Left hindlimb (tissue), 1 donor: Measurements from ENCODE around the gene CENPF.
"Not testable (repeated sequence)": the region's sequence is repeated elsewhere in the genome, so short reads cannot be mapped to it uniquely, and the experiment has no call there.

Experiments used
- DNase-seq: peaks from one replicate; pipeline ENCODE4 v3.0.0-alpha.2; 2018

The CENPF gene

DNA sequence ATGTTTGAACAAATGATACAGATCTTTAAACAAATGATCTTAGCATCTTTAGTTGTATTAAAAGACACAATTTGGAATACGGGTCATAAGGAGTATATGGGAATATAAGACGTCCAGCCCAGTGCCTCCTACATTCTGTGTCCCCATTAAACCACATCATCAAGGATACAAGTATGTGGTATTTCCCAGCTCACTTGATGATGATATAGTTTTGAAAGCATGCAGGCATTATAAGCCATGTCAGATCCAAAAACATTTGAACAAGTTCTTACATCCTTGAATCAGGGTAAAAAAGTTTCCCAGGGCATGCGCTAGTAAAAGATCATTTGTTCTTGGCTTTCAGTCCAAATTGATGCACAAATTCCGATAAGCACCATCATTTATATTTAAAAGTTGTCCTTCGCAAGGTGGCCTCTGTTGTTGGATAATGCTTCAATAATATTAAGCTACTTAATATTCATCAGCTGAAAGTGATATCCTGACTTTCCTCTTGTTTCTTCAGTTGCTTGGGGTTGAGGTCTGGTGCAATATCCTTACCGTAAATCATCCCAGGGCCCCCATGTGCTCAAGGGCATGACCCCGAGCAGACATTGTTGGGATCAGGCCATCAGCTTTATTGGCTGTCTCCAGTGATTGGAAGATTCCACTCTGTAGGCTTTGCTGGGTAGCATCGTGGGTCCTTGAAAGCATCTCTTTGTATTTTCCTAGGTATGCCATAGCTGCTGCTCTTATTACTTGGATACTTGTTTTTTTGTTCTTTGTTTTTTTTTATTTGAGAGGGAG is 61.8 kb downstream of the CENPF start:
- no peak for DNase-seq

DNA sequence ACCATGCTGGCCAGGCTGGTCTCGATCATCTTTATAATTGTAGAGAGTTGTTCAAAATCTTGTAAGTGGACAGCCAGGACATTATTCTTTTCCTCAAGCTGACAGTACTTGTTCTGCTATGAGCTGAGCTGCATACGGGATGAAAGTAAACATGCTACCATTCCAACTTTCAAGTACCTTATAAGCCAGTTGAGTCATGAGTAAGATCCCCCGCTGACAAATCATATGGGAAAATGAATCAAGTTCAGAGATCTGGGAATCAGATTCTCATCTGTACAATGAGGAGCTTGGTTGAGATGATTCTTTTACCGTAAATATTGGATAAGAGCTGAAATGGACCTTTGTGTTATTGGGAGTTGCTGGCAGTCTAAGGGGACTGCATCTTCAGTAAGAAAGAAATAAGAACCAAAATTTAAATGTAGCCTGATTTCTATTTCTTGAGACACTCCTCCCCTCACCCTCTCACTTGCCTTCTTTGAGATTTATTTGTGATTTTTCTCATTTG is 62.7 kb downstream of the CENPF start:
- no peak for DNase-seq

- DNase-seq: no peak
These were observed 63.7 kb downstream of the CENPF start for GRCh38 chr1:214666674-214667073.

DNA sequence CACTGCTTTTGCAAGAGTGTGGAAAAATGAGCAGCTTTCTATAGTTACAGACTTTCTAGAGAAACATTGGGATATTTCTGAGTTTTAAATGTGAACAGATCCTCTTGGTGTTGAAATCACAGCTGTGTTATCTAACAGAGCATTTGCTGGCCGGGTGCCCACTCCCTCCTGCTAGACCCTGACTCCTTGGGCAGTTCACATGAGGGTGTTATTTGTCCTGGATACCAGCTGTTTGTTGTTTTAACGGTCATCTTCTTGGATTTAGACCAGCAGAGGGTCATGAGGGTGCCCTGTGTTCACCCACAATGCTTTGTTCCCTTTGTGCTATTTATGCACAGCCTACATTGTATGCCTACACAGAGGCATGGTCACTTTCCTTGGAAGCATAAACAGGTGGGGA is 67.1 kb downstream of the CENPF start:
- DNase-seq: peak; percentile 48

DNA sequence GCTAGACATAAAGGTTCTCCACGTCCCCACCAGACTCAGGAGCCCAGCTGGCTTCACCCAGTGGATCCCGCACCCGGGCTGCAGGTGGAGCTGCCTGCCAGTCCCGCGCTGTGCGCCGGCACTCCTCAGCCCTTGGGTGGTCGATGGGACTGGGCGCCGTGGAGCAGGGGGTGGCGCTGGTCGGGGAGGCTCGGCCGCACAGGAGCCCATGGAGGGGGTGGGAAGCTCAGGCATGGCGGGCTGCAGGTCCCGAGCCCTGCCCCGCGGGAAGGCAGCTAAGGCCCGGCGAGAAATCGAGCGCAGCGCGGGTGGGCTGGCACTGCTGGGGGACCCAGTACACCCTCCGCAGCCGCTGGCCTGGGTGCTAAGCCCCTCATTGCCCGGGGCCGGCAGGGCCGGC is 70.0 kb downstream of the CENPF start:
- not testable (repeated sequence) for DNase-seq

- DNase-seq: no peak
These were observed 70.6 kb downstream of the CENPF start for GRCh38 chr1:214673576-214673975.

DNA sequence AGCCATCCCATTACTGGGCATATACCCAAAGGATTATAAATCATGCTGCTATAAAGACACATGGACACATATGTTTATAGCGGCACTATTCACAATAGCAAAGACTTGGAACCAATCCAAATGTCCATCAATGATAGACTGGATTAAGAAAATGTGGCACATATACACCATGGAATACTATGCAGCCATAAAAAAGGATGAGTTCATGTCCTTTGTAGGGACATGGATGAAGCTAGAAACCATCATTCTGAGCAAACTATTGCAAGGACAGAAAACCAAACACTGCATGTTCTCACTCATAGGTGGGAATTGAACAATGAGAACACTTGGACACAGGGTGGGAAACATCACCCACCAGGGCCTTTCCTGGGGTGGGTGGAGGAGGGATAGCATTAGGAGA is 72.5 kb downstream of the CENPF start:
- not testable (repeated sequence) for DNase-seq

- DNase-seq: no peak
These were observed 73.8 kb downstream of the CENPF start for GRCh38 chr1:214676747-214677146.

DNA sequence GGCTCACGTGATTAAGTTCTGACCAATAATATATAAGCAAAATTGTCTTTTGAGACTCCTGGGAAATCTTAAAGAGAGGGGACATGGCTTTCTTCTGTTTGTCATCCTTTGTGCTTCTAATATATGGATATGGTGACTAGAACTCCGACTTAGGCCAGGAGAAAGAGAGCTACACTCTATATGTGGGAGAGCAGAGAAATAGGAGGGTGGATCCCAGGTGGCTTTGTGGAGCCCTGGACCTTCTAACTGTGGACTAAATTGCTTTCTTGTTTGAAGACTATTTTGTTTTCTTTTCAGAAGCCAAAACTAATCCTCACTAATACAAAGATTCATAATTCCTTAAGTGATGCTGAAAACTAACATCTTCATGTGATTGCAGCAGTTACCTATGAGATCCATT is 75.0 kb downstream of the CENPF start:
- no peak for DNase-seq

DNA sequence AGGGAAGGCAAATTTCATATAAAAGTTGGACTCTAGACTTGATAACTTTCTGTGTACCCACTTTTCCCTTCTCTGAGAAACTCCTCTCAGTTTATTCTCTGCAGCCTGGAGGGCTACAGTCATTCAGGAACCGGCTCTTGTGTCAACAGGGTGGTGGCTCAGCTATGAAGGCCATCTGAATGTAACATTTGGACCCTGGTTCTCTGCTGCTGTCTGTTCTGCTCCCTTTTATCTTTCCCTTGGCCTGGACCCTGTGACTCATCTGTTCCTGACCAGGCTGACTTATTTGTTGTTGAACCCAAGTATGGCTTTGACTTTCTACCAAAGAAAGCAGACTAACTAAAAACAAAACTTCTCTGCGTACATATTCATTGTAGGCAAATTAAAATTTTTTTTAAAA is 75.4 kb downstream of the CENPF start:
- DNase-seq: no peak

DNA sequence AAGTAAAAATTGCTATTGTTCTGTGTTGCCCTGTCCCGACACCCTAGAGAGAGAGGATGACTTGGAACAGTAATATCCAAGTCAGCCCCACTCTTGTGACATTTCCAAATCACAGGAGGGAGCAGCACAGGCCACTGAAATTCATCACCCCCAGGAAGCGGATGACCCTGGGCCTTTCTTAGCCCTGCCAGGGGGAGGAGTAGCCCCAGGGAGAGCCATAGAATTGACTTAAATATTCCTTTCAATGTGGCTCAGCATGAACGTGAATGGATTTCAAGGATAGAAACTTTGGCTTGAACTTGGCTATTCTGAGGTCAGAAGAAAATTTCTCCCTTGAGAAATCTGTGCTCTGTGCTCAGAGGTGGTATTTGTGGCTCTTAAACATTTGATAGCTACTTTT is 80.6 kb downstream of the CENPF start:
- DNase-seq: no peak

GRCh38 chr1:214685906-214686305 is 82.9 kb downstream of the CENPF start:
- DNase-seq: no peak

- no peak for DNase-seq
These were observed 83.5 kb downstream of the CENPF start for GRCh38 chr1:214686497-214686896.

DNA sequence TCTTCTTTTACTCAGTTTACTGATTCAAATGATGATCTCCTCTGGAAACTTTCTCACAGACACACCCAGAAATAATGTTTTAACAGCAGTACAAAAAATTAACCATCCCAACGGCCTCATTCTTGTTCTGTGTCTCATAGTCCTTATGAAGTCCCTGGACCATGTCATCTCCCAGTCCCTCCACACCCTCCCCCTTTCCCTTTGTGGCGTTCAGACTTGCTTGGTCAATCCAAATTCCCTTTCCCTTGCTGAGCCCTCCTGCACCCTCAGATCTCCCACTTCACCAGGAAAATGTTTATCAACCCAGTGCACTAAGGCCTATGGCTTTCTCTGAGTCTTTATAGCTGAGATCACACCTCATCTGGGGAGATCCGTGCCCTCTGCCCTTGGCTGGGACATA is 85.9 kb downstream of the CENPF start:
- DNase-seq: no peak

DNA sequence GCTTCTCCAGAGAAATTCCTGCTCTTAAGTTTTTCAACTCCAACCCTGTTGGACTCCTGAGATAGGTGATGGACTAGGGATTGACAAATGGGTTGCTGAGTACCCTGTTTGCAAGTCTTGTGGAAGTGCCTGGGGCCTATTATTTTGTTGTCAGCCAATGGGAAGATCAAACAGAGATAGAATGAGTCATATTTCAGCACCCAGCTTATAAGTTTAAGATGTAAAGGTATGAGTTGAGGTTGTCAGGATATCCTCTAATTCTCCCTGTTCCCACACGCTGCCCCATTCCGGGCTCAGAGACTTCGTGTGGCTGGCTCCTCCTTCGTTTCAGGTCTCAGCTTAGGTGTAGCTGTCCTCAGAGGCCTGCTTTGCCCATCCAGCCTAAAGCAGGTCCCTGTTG is 91.8 kb downstream of the CENPF start:
- DNase-seq: no peak

DNA sequence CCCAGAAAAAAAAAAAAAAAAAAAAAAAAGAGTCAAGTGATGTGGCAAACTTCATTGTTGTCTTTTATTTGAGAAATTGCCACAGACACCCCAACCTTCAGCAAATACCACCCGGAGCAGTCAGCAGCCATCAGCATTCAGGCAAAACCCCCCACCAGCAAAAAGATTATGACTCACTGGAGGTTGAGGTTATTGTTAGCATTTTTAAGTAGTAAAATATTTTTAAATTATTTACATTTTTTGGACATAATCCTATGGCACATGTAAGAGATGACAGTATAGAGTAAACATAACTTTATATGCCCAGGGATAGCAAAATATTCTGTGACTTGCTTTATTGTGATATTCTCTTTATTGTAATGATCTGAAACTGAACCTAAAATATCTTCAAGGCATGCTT is 95.6 kb downstream of the CENPF start:
- DNase-seq: no peak

DNA sequence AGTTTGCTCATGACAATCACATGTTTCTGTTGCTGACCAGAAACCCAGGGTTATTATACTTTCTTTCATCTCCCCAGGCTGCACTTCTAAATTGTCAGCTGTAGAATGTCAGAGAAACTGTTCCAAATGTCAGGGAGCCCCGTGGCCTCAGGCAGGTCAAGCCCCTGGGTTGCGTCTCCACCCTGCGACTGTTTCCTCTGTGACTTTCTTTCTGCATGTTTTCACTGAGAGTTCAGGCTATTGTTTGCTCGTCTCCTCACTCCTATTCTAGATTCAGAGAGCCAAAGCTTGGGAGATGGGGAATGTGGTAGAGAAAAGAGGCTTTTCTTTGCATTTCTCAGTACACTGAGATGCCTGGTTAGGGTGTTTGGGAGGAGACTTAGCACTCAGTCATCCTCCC is 97.4 kb downstream of the CENPF start:
- DNase-seq: no peak

- no peak for DNase-seq
These were observed 99.6 kb downstream of the CENPF start for GRCh38 chr1:214702556-214702955.

DNA sequence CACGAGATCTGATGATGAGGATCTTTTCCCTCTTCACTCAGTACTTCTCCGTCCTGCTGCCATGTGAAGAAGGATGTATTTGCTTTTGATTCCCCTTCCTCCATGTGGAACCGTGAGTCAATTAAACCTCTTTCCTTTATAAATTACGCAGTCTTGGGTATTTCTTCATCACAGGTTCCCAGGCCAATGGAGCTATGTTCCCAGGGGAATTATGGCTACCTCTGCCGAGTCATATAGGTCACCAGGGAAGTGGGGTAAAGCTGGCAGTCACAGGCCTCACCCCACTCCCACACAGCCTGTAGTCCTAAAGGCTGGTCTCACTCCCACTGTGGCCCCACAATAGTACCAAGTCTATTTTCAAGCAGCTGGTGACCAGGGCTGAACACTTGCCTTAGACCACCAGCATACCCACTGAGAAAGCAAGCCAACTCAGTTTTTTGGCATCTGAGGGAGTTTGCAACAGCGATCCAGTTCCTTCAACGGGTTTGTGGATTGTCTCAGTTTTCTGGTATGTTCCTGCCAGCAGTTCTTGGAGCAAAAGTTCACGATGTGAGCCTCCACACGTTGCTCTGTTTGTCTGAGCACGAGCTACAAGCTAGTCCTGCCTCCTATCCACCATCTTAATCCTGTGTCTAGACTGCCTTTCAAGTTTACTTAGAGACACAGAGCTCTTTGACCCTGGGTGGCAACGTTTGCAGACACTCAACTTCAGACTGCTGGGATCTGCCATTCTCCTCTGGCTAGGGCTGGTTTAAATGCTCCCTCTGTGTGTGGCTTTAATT is 104.5 kb downstream of the CENPF start:
- no peak for DNase-seq

DNA sequence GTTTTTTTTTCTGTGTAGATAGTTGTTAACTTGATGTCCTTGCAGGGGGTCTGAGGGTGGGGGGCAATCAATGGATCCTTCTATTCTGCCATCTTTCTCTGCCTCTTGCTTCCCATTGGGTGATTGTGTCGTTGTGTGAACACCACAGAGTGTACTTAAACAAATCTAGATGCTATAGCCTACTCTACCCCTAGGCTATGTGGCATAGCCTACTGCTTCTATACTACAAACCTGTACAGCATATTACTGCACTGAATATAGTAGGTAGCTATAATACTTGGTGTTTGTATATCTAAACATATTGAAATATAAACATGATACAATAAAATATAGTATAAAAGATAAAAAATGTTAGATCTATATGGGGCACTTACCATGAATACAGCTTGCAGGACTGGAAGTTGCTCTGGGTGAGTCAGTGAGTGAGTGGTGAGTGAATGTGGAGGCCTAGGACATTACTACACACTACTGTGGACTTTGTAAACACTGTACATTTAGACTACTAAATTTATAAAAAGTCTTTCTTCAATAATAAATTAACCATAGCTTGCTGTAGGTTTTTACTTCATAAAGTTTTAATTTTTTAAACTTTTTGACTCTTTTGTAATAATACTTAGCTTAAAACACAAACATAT is 105.4 kb downstream of the CENPF start:
- no peak for DNase-seq

GRCh38 chr1:214709241-214709640 is 106.2 kb downstream of the CENPF start:
- no peak for DNase-seq

GRCh38 chr1:214712737-214713136 is 109.7 kb downstream of the CENPF start:
- DNase-seq: no peak
